Mesendoderm (in vitro differentiated cells): ENCODE data around the gene TCF7L2.

ENCODE experiments used
- DNase-seq: peaks from one replicate; pipeline ENCODE4 v3.0.0; 2013
- H2AK5ac ChIP-seq: 2 replicates; pipeline ENCODE4 v1.6.1; 2013; ENCODE audit warnings: low read length, inconsistent platforms
- H2BK120ac ChIP-seq: 2 replicates; pipeline ENCODE4 v1.6.1; 2013; ENCODE audit warnings: low read depth, mild to moderate bottlenecking, low read length, moderate library complexity, mixed read lengths
- H2BK15ac ChIP-seq: replicated peaks from 2 replicates; pipeline ENCODE4 v1.6.1; 2013; ENCODE audit warnings: low read depth, mild to moderate bottlenecking, moderate library complexity
- H2BK5ac ChIP-seq: 2 replicates; pipeline ENCODE4 v1.6.1; 2013; ENCODE audit warnings: low read length, inconsistent platforms
- H3K18ac ChIP-seq: 2 replicates; pipeline ENCODE4 v1.6.1; 2013; ENCODE audit warnings: mild to moderate bottlenecking, low read length, mixed read lengths
- H3K23ac ChIP-seq: one replicate; pipeline ENCODE4 v1.6.1; 2013; ENCODE audit warnings: low read length
- H3K27ac ChIP-seq: 2 replicates; pipeline ENCODE4 v1.5.1; 2013; ENCODE audit warnings: low read depth, mild to moderate bottlenecking, inconsistent platforms, low read length, moderate library complexity
- H3K27me3 ChIP-seq: 2 replicates; pipeline ENCODE4 v1.6.1; 2013; ENCODE audit warnings: low read length, control low read depth, mild to moderate bottlenecking, inconsistent platforms; ENCODE audit not compliant: insufficient read depth, poor library complexity
- H3K36me3 ChIP-seq: 2 replicates; pipeline ENCODE4 v1.6.1; 2013; ENCODE audit warnings: low read length, inconsistent platforms; ENCODE audit not compliant: control insufficient read depth, insufficient read depth
- H3K4ac ChIP-seq: one replicate; pipeline ENCODE4 v1.6.1; 2013; ENCODE audit warnings: low read depth, mild to moderate bottlenecking, low read length, moderate library complexity
- H3K4me1 ChIP-seq: 2 replicates; pipeline ENCODE4 v1.6.1; 2013; ENCODE audit warnings: low read depth, low read length, inconsistent platforms; ENCODE audit not compliant: control insufficient read depth
- H3K4me2 ChIP-seq: 2 replicates; pipeline ENCODE4 v1.6.1; 2013; ENCODE audit warnings: low read length
- H3K4me3 ChIP-seq: 2 replicates; pipeline ENCODE4 v1.5.1; 2013; ENCODE audit warnings: mild to moderate bottlenecking, low read length
- H3K56ac ChIP-seq: one replicate; pipeline ENCODE4 v1.6.1; 2013; ENCODE audit warnings: low read length
- H3K79me1 ChIP-seq: 2 replicates; pipeline ENCODE4 v1.6.1; 2013; ENCODE audit warnings: low read length, inconsistent platforms
- H3K79me2 ChIP-seq: 2 replicates; pipeline ENCODE4 v1.6.1; 2013; ENCODE audit warnings: mild to moderate bottlenecking, low read length; ENCODE audit not compliant: control insufficient read depth, insufficient read depth
- H3K9ac ChIP-seq: 2 replicates; pipeline ENCODE4 v1.6.1; 2013; ENCODE audit warnings: low read length, inconsistent platforms
- H4K5ac ChIP-seq: one replicate; pipeline ENCODE4 v1.6.1; 2013; ENCODE audit warnings: low read length
- H4K8ac ChIP-seq: one replicate; pipeline ENCODE4 v1.6.1; 2013; ENCODE audit warnings: low read depth, mild to moderate bottlenecking, control low read depth, low read length, moderate library complexity
- WGBS: extraction: QIAGEN DNeasy Blood & Tissue Kit; methylation state at CpG from one replicate; pipeline ENCODE4 v1.1.7; 2013; ENCODE audit warnings: low lambda C conversion rate, missing lambda C conversion rate; ENCODE audit not compliant: insufficient coverage; ENCODE audit errors: extremely low coverage; 5-methylcytosine and 5-hydroxymethylcytosine counted together

TCF7L2 gene

DNA sequence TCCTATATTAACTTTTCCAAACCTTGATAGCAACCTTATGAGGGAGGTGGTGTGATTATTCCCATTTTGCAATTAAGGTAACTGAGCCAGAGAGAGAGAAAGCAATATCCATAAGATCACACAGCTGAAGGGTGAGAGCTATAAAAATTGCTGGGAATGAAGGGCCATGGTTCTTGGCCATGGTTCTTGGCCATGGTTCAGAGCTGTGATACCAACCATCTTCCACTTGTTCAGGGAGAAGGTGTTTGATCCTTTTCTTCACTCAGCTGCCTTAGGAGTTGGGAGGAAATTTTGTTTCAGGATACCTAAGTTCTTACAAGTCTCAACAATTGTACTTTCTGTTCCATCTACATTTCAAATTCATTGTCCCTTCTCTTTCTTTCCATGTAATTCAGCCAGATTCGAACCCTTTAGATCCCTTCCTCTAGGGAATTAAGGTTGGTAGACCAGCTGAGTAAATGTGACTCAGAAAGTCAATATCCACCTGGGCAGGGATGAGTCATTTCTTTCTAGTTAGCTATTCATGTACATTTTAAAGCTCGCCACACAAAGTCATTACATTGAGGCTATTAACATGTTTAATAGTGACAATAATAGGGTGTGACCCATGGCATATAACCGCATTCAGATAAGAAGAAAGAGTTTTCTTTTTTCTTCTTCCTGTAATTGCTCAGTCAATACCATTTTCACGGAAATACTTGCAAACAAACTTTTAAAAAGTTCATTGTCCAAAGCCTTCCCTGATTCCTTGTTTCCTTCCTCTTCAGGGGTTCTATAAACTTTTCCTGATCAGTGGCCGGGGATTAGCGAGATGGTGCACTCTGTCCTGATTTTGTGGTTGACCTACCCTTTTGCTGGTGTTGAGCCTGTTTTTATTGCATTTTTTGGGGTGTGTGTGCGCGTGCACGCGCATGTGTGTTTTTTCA is 143.4 kb downstream of the TCF7L2 start:
- Histone ChIP-seq H3K4me3 (no peak overlapping the region), H3K36me3 (no peaks in the 10 kb centered on the region), H2BK120ac (no peak overlapping the region), H3K27ac (no peak overlapping the region), H3K27me3 (no peaks in the 10 kb centered on the region), H2BK15ac (no peak overlapping the region), H3K56ac (no peak overlapping the region), H2BK5ac (no peak overlapping the region), H3K23ac (no peak overlapping the region), H3K4me2 (no peak overlapping the region), H2AK5ac (no peak overlapping the region), H3K79me1 (peaks cover 5% of the 10 kb centered on the region), H3K4me1 (peaks cover 9% of the 10 kb centered on the region), H3K79me2 (peaks cover 2% of the 10 kb centered on the region), H4K8ac (no peak overlapping the region), H3K4ac (no peak overlapping the region), H3K18ac (no peak overlapping the region), H4K5ac (no peak overlapping the region), H3K9ac (no peak overlapping the region)
- DNase-seq = no peak
- WGBS = no CpG with 5 or more reads among the region's 10 CpGs

DNA sequence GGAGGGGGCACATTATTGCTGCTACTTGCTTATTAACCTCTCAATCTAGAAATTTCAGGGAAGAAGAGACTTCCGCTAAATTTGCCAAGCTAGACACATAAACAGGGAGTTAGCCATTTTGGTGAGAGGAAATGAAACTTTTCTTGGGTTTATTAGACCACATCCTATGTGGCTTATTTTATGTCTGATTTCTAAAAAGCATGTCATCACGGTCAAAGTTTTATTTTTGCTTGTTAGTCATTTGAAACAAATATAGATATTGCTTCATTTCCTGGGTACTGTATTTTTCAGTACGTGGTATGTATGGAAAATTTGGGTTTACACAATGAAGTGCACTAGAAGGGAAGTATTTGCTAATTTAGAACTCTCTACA is 144.1 kb downstream of the TCF7L2 start:
- Histone ChIP-seq H3K4me2 (no peak overlapping the region), H3K9ac (no peak overlapping the region), H3K23ac (no peak overlapping the region), H3K18ac (no peak overlapping the region), H2BK120ac (no peak overlapping the region), H3K4ac (no peak overlapping the region), H3K79me1 (peaks cover 5% of the 10 kb centered on the region), H3K27ac (no peak overlapping the region), H3K27me3 (no peaks in the 10 kb centered on the region), H2BK5ac (no peak overlapping the region), H3K4me3 (no peak overlapping the region), H4K5ac (no peak overlapping the region), H3K79me2 (peaks cover 2% of the 10 kb centered on the region), H4K8ac (no peak overlapping the region), H3K36me3 (no peaks in the 10 kb centered on the region), H2AK5ac (no peak overlapping the region), H2BK15ac (no peak overlapping the region), H3K56ac (no peak overlapping the region), H3K4me1 (peaks cover 9% of the 10 kb centered on the region)
- no CpG with 5 or more reads among the region's 3 CpGs for WGBS
- DNase-seq = no peak

GRCh38 chr10:113095419-113096127 is 145.5 kb downstream of the TCF7L2 start:
- no peaks in the 10 kb centered on the region for H3K36me3 ChIP-seq

DNA sequence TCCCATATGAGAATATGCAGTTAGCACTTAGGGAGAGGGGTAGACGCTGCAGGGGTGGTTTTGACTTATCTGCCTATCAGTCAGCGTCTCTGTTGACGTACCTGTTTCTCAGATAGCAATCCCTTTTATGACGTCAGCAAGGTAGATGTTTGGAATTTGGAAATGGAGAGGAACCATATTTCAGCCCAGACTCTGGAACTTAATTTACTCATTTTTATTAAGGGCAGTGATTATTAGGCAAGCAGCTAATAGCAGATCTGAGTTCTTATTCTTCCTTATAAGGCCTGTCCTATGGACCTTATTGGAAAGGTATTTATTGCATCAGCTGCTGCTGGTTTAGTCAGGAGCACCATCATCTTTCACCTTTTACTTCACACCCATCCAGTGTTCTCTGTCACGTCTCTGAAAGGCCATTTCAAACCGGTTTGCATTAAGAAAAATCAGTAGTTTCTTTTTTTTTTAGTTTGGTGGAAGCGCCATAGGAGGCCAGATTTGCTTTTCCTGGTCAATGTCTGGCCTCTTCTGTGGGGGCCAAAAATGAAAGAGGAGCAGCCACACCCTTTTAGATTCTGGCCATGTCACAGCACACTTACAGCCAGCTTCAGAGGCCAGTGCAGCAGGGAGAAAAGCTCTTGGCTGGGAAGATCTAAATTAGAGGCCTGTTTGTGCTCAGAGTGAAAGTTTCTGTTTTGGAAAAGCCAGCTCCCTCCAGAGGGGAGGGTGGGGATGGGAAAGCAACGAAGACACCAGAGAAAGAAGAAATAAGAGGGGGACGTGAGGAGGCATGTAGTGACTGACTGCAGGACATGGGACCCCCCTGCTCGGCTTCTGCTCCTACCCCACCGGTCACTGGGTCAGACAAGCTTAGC is 146.3 kb downstream of the TCF7L2 start:
- Histone ChIP-seq H2BK5ac (no peak overlapping the region), H4K8ac (no peak overlapping the region), H3K27me3 (no peaks in the 10 kb centered on the region), H3K9ac (no peak overlapping the region), H3K36me3 (no peaks in the 10 kb centered on the region), H4K5ac (no peak overlapping the region), H3K79me2 (peaks cover 2% of the 10 kb centered on the region), H3K56ac (no peak overlapping the region), H3K4me1 (peaks cover 13% of the 10 kb centered on the region), H3K4me2 (no peak overlapping the region), H3K4me3 (no peak overlapping the region), H3K79me1 (peaks cover 5% of the 10 kb centered on the region), H2BK120ac (no peak overlapping the region), H3K18ac (peak overlapping the region; percentile 19), H3K4ac (no peak overlapping the region), H2BK15ac (no peak overlapping the region), H2AK5ac (no peak overlapping the region), H3K23ac (peak overlapping the region; percentile 15), H3K27ac (no peak overlapping the region)
- DNase-seq = no peak
- no CpG with 5 or more reads among the region's 11 CpGs for WGBS

More at GRCh38 chr10:113095419-113096127, 145.5 kb downstream of the TCF7L2 start:
- no peak overlapping the region for H2BK5ac ChIP-seq
- no peak overlapping the region for H4K5ac ChIP-seq
- no peak overlapping the region for H3K23ac ChIP-seq
- no peak overlapping the region for H2AK5ac ChIP-seq
- H3K18ac ChIP-seq = no peak overlapping the region
- H2BK120ac ChIP-seq = no peak overlapping the region
- H3K9ac ChIP-seq = no peak overlapping the region
- H3K27me3 ChIP-seq = no peaks in the 10 kb centered on the region
- H3K4me3 ChIP-seq = no peak overlapping the region
- H2BK15ac ChIP-seq = no peak overlapping the region
- H3K79me1 ChIP-seq = peaks cover 5% of the 10 kb centered on the region
- DNase-seq = no peak
- peaks cover 13% of the 10 kb centered on the region for H3K4me1 ChIP-seq
- H3K27ac ChIP-seq = no peak overlapping the region
- H3K79me2 ChIP-seq = peaks cover 2% of the 10 kb centered on the region
- no peak overlapping the region for H3K4ac ChIP-seq
- no CpG with 5 or more reads among the region's 15 CpGs for WGBS
- no peak overlapping the region for H3K4me2 ChIP-seq
- H3K56ac ChIP-seq = no peak overlapping the region
- H4K8ac ChIP-seq = no peak overlapping the region

- Histone ChIP-seq H3K27me3 (no peaks in the 10 kb centered on the region), H3K36me3 (no peaks in the 10 kb centered on the region), H2BK5ac (no peak overlapping the region), H3K4me1 (peaks cover 13% of the 10 kb centered on the region), H3K18ac (no peak overlapping the region), H3K79me2 (no peaks in the 10 kb centered on the region), H2AK5ac (no peak overlapping the region), H4K5ac (no peak overlapping the region), H3K9ac (no peak overlapping the region), H3K4me3 (no peak overlapping the region), H4K8ac (no peak overlapping the region), H3K27ac (no peak overlapping the region), H3K79me1 (peaks cover 5% of the 10 kb centered on the region), H3K4ac (no peak overlapping the region), H2BK15ac (no peak overlapping the region), H3K56ac (no peak overlapping the region), H2BK120ac (no peak overlapping the region), H3K4me2 (no peak overlapping the region), H3K23ac (peak overlapping the region; percentile 15)
- no CpG with 5 or more reads among the region's 6 CpGs for WGBS
- DNase-seq = no peak
Measured at GRCh38 chr10:113097036-113097435, 147.0 kb downstream of the TCF7L2 start.
